ENCODE results near the gene SIGLEC7. TPM values are rescaled to one million over a fixed set of nuclear protein-coding genes. Genes with fewer than 3 reads are reported as not detected.

The SIGLEC7 gene
- total and polyA plus RNA-seq, 8 donors = 0.12 to 3.0 (median 0.23) TPM

DNA sequence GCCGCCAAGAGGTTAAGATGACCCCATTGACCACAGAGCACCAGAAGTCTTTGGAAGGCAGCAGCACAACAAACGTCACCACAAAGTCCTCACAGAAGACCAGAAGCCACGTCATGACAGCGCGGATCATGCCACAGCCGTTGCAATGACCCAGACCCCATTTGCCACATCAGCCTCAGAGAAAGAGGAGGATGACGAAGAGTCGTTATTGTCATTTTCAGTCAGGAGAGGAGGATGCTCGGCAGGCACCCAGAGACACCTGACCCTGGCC, 53.1 kb downstream of the SIGLEC7 start:
- FAIRE-seq = no peak
- H3K4me3 ChIP-seq = no peak overlapping the region
- ATAC-seq = no peak
- no peaks in the 10 kb centered on the region for H3K9me3 ChIP-seq
- intact Hi-C loops (cut with DNase I) = no loop called here
- no peaks in the 10 kb centered on the region for H3K36me3 ChIP-seq
- WGBS, 2 donors = 61 to 67% methylated on average over 9 of the region's 9 CpGs
- H3K27me3 ChIP-seq = no peaks in the 10 kb centered on the region
- H3K4me1 ChIP-seq = no peaks in the 10 kb centered on the region
- no peak for DNase-seq
- TF ChIP-seq, protein P1, sequence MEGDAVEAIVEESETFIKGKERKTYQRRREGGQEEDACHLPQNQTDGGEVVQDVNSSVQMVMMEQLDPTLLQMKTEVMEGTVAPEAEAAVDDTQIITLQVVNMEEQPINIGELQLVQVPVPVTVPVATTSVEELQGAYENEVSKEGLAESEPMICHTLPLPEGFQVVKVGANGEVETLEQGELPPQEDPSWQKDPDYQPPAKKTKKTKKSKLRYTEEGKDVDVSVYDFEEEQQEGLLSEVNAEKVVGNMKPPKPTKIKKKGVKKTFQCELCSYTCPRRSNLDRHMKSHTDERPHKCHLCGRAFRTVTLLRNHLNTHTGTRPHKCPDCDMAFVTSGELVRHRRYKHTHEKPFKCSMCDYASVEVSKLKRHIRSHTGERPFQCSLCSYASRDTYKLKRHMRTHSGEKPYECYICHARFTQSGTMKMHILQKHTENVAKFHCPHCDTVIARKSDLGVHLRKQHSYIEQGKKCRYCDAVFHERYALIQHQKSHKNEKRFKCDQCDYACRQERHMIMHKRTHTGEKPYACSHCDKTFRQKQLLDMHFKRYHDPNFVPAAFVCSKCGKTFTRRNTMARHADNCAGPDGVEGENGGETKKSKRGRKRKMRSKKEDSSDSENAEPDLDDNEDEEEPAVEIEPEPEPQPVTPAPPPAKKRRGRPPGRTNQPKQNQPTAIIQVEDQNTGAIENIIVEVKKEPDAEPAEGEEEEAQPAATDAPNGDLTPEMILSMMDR (IDR thresholded peaks at IDR 0.05) = no peak
- H3K27ac ChIP-seq = no peak overlapping the region

DNA sequence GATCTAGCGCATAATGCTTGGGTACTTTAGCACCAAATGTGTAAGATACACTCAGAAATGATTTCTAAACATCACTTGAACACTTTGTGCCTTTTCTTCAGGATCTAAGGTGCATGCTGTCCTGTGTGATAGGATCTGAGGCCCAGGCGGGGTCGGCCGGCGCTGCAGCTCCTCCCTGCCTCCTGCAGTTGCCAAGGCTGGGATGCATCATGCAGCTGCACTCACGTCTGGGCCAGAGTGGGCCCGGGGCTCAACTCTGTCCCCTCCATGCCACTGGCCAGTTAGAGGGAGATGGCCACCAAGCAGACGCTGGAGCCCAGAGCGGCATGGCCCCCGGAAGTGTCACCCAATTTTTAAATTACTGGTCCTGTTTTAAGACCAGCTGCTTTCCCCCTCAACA, 53.5 kb downstream of the SIGLEC7 start:
- no peaks in the 10 kb centered on the region for H3K27me3 ChIP-seq
- DNase-seq (no peak), FAIRE-seq (no peak), ATAC-seq (no peak)
- H3K36me3 ChIP-seq = no peaks in the 10 kb centered on the region
- TF ChIP-seq, protein P1 (IDR thresholded peaks at IDR 0.05) = no peak
- H3K9me3 ChIP-seq = no peaks in the 10 kb centered on the region
- WGBS, 2 donors = 66 to 78% methylated on average over 10 of the region's 10 CpGs
- intact Hi-C loops (cut with DNase I) = no loop called here
- no peak overlapping the region for H3K4me3 ChIP-seq
- H3K27ac ChIP-seq = no peak overlapping the region
- H3K4me1 ChIP-seq = no peaks in the 10 kb centered on the region

- FAIRE-seq (no peak), ATAC-seq (no peak), DNase-seq (no peak)
- Histone ChIP-seq H3K27ac (no peak overlapping the region), H3K4me1 (no peaks in the 10 kb centered on the region), H3K4me3 (no peak overlapping the region), H3K27me3 (no peaks in the 10 kb centered on the region), H3K36me3 (no peaks in the 10 kb centered on the region), H3K9me3 (no peaks in the 10 kb centered on the region)
- TF ChIP-seq, protein P1 (IDR thresholded peaks at IDR 0.05) = no peak
- WGBS, 2 donors = 57 to 70% methylated on average over 5 of the region's 5 CpGs
- intact Hi-C loops (cut with DNase I) = no loop called here
Observed at GRCh38 chr19:51196181-51196580, 54.1 kb downstream of the SIGLEC7 start.

DNA sequence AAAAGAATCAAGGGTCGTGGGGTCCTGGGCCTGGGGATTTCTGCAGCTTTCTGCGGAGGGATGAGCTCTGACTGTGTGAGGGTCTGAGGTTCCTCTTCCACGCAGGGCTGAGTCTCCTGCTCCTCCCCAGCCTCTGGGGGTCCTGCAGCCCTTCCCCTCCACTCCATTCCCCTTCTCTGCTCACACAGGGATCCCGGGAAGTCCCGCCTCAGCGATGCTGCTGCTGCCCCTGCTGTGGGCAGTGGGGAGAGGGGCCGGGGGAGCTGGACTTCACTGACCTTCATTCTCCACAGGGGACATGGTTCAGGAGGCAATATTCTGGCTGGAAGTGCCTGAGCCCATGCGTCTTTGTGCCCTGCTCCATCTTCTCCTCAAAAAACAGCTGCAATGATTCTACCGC, 56.5 kb downstream of the SIGLEC7 start:
- ATAC-seq (no peak), FAIRE-seq (no peak), DNase-seq (no peak)
- Histone ChIP-seq H3K27me3 (no peaks in the 10 kb centered on the region), H3K36me3 (no peaks in the 10 kb centered on the region), H3K27ac (no peak overlapping the region), H3K4me1 (no peaks in the 10 kb centered on the region), H3K4me3 (no peak overlapping the region), H3K9me3 (no peaks in the 10 kb centered on the region)
- 47 to 53% methylated on average over 9 of the region's 9 CpGs for WGBS, 2 donors
- intact Hi-C loops (cut with DNase I) = no loop called here
- TF ChIP-seq, protein P1 (IDR thresholded peaks at IDR 0.05) = no peak

DNA sequence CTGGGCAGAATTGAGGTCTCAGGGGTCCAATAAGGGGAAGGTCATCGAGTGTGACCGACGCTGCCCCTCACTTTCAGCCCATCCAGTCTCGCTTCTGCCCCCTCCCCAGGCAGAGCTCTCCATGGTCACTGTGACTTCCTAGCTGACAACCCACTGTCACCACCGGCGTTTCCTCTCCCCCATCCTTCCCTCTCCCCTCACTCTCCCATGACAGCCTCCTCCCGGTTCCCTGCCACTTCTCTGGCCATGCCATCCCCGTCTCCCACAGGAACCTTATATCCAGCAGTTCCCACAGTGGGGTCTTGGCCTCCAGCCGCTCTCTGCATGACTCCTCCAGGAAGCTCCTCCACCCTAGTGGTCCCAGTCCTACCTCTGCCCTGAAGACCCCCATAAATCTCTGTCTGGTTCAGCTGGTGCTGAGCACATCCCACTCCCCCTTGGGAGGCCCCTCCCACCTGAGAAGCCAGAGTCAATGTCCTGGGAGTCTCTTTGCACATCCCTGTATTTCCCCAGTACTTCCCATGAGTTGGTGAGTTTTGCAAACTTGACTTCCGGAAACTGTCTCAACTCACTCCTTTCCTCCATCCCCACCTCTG, 58.1 kb downstream of the SIGLEC7 start:
- no peaks in the 10 kb centered on the region for H3K4me1 ChIP-seq
- no peak overlapping the region for H3K4me3 ChIP-seq
- ATAC-seq (no peak), FAIRE-seq (no peak), DNase-seq (no peak)
- H3K36me3 ChIP-seq = no peaks in the 10 kb centered on the region
- WGBS, 2 donors = 46 to 48% methylated on average over 10 of the region's 10 CpGs
- TF ChIP-seq, protein P1 (IDR thresholded peaks at IDR 0.05) = no peak
- H3K27me3 ChIP-seq = no peaks in the 10 kb centered on the region
- intact Hi-C loops (cut with DNase I) = no loop called here
- no peaks in the 10 kb centered on the region for H3K9me3 ChIP-seq
- no peak overlapping the region for H3K27ac ChIP-seq
